ENCODE results near the gene CHSY3. TPM values are rescaled to one million over a fixed set of nuclear protein-coding genes. Genes with fewer than 3 reads are reported as not detected.
A peak's percentile ranks its signal among the peaks of the same experiment; 100 is the strongest.

Gene CHSY3
- total RNA-seq, 3 donors from 2014 or later, result 0.52 to 0.96 (median 0.73) TPM

DNA sequence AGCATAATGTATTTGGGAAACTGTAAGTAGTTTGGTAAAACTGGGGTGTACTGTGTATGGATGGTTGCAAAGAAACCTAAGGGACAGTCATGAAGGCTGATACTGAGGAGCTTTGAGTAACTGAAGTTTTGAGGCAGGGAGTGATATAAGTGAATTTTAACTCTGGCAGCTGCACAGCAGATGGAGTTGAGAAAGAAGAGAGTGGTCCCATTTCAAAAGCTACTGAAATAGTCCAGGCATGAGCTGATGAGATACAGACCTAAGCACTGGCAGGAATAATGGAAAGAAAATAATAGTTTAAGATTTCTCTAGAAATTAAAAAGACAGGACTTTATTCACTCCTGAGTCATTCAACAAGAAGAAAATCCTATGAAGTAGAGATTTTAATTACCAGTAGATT lies 232.0 kb downstream of the CHSY3 start:
- no peak for ATAC-seq
- intact Hi-C loops (cut with DNase I, micrococcal nuclease), result no loop called here

DNA sequence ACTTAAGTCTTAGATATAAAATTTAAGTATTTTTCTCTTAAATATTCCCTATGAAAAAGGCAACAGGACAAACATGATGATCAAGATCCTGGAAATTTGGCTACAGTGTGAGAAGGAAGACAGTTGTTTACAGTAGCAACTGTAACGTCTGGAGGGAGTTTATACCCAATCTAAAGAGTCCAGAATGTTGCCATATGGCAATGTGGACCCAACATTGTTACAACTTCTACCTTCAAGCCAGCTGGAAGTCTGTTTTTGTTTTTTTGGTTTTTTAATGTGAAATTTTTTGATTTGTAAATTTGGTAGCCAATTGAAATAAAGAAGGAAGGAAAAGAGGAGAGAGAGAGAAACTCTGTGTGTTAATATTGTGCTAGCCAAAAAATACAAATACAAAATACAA lies 233.4 kb downstream of the CHSY3 start:
- intact Hi-C loops (cut with DNase I, micrococcal nuclease), result no loop called here
- H3K36me3 ChIP-seq (ENCODE audit: low read depth), result no peaks in the 10 kb centered on the region
- H3K4me3 ChIP-seq, result no peak overlapping the region
- ATAC-seq (no peak), DNase-seq (no peak)
- TF ChIP-seq CTCF (IDR thresholded peaks at IDR 0.05), result no peak
- H3K9me3 ChIP-seq, result no peaks in the 10 kb centered on the region
- H3K4me1 ChIP-seq (ENCODE audit: low read depth), result no peaks in the 10 kb centered on the region

More for the DNA sequence above, 232.0 kb downstream of the CHSY3 start:
- Histone ChIP-seq H3K4me1 (ENCODE audit: low read depth) (no peaks in the 10 kb centered on the region), H3K36me3 (ENCODE audit: low read depth) (no peaks in the 10 kb centered on the region), H3K4me3 (no peak overlapping the region), H3K9me3 (no peaks in the 10 kb centered on the region)
- no peak for DNase-seq
- TF ChIP-seq CTCF (IDR thresholded peaks at IDR 0.05), result no peak

DNA sequence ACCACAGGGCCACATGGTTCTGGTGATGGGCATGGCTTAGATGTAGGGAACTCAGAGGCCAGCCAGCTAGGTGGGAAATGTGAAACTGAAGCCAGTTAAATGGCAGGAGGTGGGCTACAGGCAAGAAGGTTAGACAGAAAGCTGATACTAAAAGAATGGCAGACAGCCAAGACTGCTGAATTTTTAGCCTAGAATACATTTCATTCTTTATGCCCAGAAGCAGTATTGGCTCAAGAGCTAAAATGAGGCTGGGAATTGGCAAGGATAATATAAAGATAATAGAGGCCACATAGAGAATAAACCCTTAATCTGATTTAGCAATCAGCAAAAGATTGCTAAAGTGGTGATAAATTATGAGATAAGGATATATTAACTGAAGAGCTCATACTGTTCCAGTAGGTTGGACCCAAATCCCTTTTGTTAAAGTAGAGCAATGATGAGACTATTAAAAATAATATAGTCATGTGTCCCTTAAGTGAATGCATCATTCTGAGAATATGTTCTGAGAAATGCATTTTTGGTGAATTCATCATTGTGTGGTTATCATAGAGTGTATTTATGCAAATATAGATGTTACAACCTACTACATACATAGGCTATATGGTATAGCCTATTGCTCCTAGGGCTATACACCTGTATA lies 234.3 kb downstream of the CHSY3 start:
- Histone ChIP-seq H3K4me3 (no peak overlapping the region), H3K36me3 (ENCODE audit: low read depth) (no peaks in the 10 kb centered on the region), H3K4me1 (ENCODE audit: low read depth) (no peaks in the 10 kb centered on the region), H3K9me3 (no peaks in the 10 kb centered on the region)
- TF ChIP-seq CTCF (IDR thresholded peaks at IDR 0.05), result no peak
- intact Hi-C loops (cut with DNase I, micrococcal nuclease), result no loop called here
- ATAC-seq (no peak), DNase-seq (no peak)

GRCh38 chr5:130141659-130142320 lies 237.5 kb downstream of the CHSY3 start:
- no peaks in the 10 kb centered on the region for H3K36me3 ChIP-seq (ENCODE audit: low read depth)
- H3K4me3 ChIP-seq, result no peak overlapping the region
- DNase-seq (peak in 2 of 3 donors; percentile 23 to 34), ATAC-seq (no peak)
- no peak for TF ChIP-seq CTCF (IDR thresholded peaks at IDR 0.05)
- no peaks in the 10 kb centered on the region for H3K9me3 ChIP-seq
- intact Hi-C loops (cut with DNase I, micrococcal nuclease), result no loop called here
- no peaks in the 10 kb centered on the region for H3K4me1 ChIP-seq (ENCODE audit: low read depth)

- no peak for TF ChIP-seq CTCF (IDR thresholded peaks at IDR 0.05)
- intact Hi-C loops (cut with DNase I, micrococcal nuclease), result no loop called here
- no peak for ATAC-seq
Observed at GRCh38 chr5:130151239-130151638, 247.0 kb downstream of the CHSY3 start.

More at GRCh38 chr5:130151239-130151638, 247.0 kb downstream of the CHSY3 start:
- DNase-seq, result no peak
- no peaks in the 10 kb centered on the region for H3K36me3 ChIP-seq (ENCODE audit: low read depth)
- H3K4me1 ChIP-seq (ENCODE audit: low read depth), result no peaks in the 10 kb centered on the region
- no peak overlapping the region for H3K4me3 ChIP-seq
- H3K9me3 ChIP-seq, result no peaks in the 10 kb centered on the region
